ENCODE measurements around the gene AFDN. TPM values are rescaled to one million over a fixed set of nuclear protein-coding genes. Genes with fewer than 3 reads are reported as not detected.

The AFDN gene
- total RNA-seq, 1 donor from 2014 or later, result 102 TPM

GRCh38 chr6:167812088-167812487 is 14.6 kb upstream of the AFDN start:
- no peaks in the 10 kb centered on the region for H3K9me3 ChIP-seq (ENCODE audit: insufficient read depth, low read depth, low read length)
- FAIRE-seq (no peak), DNase-seq (ENCODE audit: low read depth) (no peak)
- no peak overlapping the region for H3K4me3 ChIP-seq (ENCODE audit: insufficient read depth, low read depth, low read length)
- H3K9ac ChIP-seq (ENCODE audit: low read length), result no peak overlapping the region
- Mint-ChIP-seq H3K4me3 (ENCODE audit: unreplicated experiment) (no peak overlapping the region), H3K4me1 (ENCODE audit: low read depth, unreplicated experiment) (peaks cover 4% of the 10 kb centered on the region), H3K27ac (ENCODE audit: unreplicated experiment) (no peak overlapping the region), H3K9me3 (ENCODE audit: unreplicated experiment) (peaks cover 3% of the 10 kb centered on the region), H3K27me3 (ENCODE audit: low read depth, unreplicated experiment) (no peaks in the 10 kb centered on the region), H3K36me3 (ENCODE audit: low read depth, unreplicated experiment) (no peaks in the 10 kb centered on the region)
- H3K4me1 ChIP-seq (ENCODE audit: insufficient read depth, low read length), result no peaks in the 10 kb centered on the region
- no peaks in the 10 kb centered on the region for H3K27me3 ChIP-seq (ENCODE audit: insufficient read depth, low read length)
- H4K20me1 ChIP-seq (ENCODE audit: insufficient read depth, low read length), result no peaks in the 10 kb centered on the region
- no peaks in the 10 kb centered on the region for H3K79me2 ChIP-seq (ENCODE audit: insufficient read depth, low read length)
- TF ChIP-seq CTCF (IDR thresholded peaks at IDR 0.05; ENCODE audit: insufficient read depth, low read depth, low read length) (no peak), EZH2 (IDR thresholded peaks at IDR 0.05; ENCODE audit: insufficient read depth, low read length) (no peak)
- no peaks in the 10 kb centered on the region for H3K36me3 ChIP-seq (ENCODE audit: insufficient read depth, low read length)
- H2AFZ ChIP-seq (ENCODE audit: low read depth, low read length), result no peak overlapping the region
- H3K4me2 ChIP-seq (ENCODE audit: low read length), result no peak overlapping the region
- no peak overlapping the region for H3K27ac ChIP-seq (ENCODE audit: low read depth, low read length)

- Histone ChIP-seq H3K4me1 (ENCODE audit: insufficient read depth, low read length) (no peaks in the 10 kb centered on the region), H3K4me2 (ENCODE audit: low read length) (no peak overlapping the region), H3K27me3 (ENCODE audit: insufficient read depth, low read length) (no peaks in the 10 kb centered on the region), H3K9me3 (ENCODE audit: insufficient read depth, low read depth, low read length) (no peaks in the 10 kb centered on the region), H3K27ac (ENCODE audit: low read depth, low read length) (no peak overlapping the region), H4K20me1 (ENCODE audit: insufficient read depth, low read length) (no peaks in the 10 kb centered on the region), H2AFZ (ENCODE audit: low read depth, low read length) (no peak overlapping the region), H3K9ac (ENCODE audit: low read length) (no peak overlapping the region), H3K4me3 (ENCODE audit: insufficient read depth, low read depth, low read length) (no peak overlapping the region), H3K79me2 (ENCODE audit: insufficient read depth, low read length) (no peaks in the 10 kb centered on the region), H3K36me3 (ENCODE audit: insufficient read depth, low read length) (no peaks in the 10 kb centered on the region)
- no peak for TF ChIP-seq EZH2 (IDR thresholded peaks at IDR 0.05; ENCODE audit: insufficient read depth, low read length)
- TF ChIP-seq CTCF (IDR thresholded peaks at IDR 0.05; ENCODE audit: insufficient read depth, low read depth, low read length), result no peak
- FAIRE-seq (no peak), DNase-seq (ENCODE audit: low read depth) (no peak)
- no peaks in the 10 kb centered on the region for H3K36me3 Mint-ChIP-seq (ENCODE audit: low read depth, unreplicated experiment)
- peaks cover 5% of the 10 kb centered on the region for H3K9me3 Mint-ChIP-seq (ENCODE audit: unreplicated experiment)
- H3K27ac Mint-ChIP-seq (ENCODE audit: unreplicated experiment), result no peak overlapping the region
- H3K4me3 Mint-ChIP-seq (ENCODE audit: unreplicated experiment), result no peak overlapping the region
- peaks cover 15% of the 10 kb centered on the region for H3K4me1 Mint-ChIP-seq (ENCODE audit: low read depth, unreplicated experiment)
- H3K27me3 Mint-ChIP-seq (ENCODE audit: low read depth, unreplicated experiment), result no peaks in the 10 kb centered on the region
These were observed 11.3 kb upstream of the AFDN start for GRCh38 chr6:167815296-167815980.

GRCh38 chr6:167817016-167817415 is 9.7 kb upstream of the AFDN start:
- H3K27ac Mint-ChIP-seq (ENCODE audit: unreplicated experiment), result no peak overlapping the region
- Histone ChIP-seq H3K9ac (ENCODE audit: low read length) (no peak overlapping the region), H3K4me1 (ENCODE audit: insufficient read depth, low read length) (no peaks in the 10 kb centered on the region), H2AFZ (ENCODE audit: low read depth, low read length) (no peak overlapping the region), H3K27me3 (ENCODE audit: insufficient read depth, low read length) (no peaks in the 10 kb centered on the region), H4K20me1 (ENCODE audit: insufficient read depth, low read length) (no peaks in the 10 kb centered on the region), H3K4me3 (ENCODE audit: insufficient read depth, low read depth, low read length) (no peak overlapping the region), H3K27ac (ENCODE audit: low read depth, low read length) (no peak overlapping the region), H3K4me2 (ENCODE audit: low read length) (no peak overlapping the region), H3K36me3 (ENCODE audit: insufficient read depth, low read length) (no peaks in the 10 kb centered on the region), H3K9me3 (ENCODE audit: insufficient read depth, low read depth, low read length) (no peaks in the 10 kb centered on the region), H3K79me2 (ENCODE audit: insufficient read depth, low read length) (no peaks in the 10 kb centered on the region)
- TF ChIP-seq CTCF (IDR thresholded peaks at IDR 0.05; ENCODE audit: insufficient read depth, low read depth, low read length), result no peak
- TF ChIP-seq EZH2 (IDR thresholded peaks at IDR 0.05; ENCODE audit: insufficient read depth, low read length), result no peak
- H3K36me3 Mint-ChIP-seq (ENCODE audit: low read depth, unreplicated experiment), result no peaks in the 10 kb centered on the region
- no peaks in the 10 kb centered on the region for H3K27me3 Mint-ChIP-seq (ENCODE audit: low read depth, unreplicated experiment)
- no peak for DNase-seq (ENCODE audit: low read depth)
- H3K4me3 Mint-ChIP-seq (ENCODE audit: unreplicated experiment), result no peak overlapping the region
- peaks cover 3% of the 10 kb centered on the region for H3K9me3 Mint-ChIP-seq (ENCODE audit: unreplicated experiment)
- no peak for FAIRE-seq
- H3K4me1 Mint-ChIP-seq (ENCODE audit: low read depth, unreplicated experiment), result peaks cover 11% of the 10 kb centered on the region

All from astrocyte (in vitro differentiated cells and primary cell).